WTC11 (cell line): Measurements from ENCODE around the gene ZNF221. TPM values are rescaled to one million over a fixed set of nuclear protein-coding genes. Genes with fewer than 3 reads are reported as not detected.

Source experiments
- ATAC-seq: fragments of 200-7000 bp; cut with Tn5 transposase; 2 replicates; pipeline ENCODE4 v1.10.0; 2021; ENCODE audit warnings: mild to moderate bottlenecking, moderate library complexity
- CTCF ChIA-PET: fragments of 300-600 bp; sonication (Branson Sonifier 250); formaldehyde crosslinking; loops from one replicate; lab custom pipeline; 2021; ENCODE audit warnings: antibody characterized with exemption; lab: Charles Lee
- POLR2A ChIA-PET: fragments of 350-600 bp; sonication (Branson Sonifier 250); formaldehyde crosslinking; loops from one replicate; lab custom pipeline; 2021; ENCODE audit warnings: antibody characterized with exemption; lab: Charles Lee
- DNase-seq: peaks from one replicate; pipeline ENCODE4 v3.0.0; 2021; ENCODE audit warnings: low spot score
- H3K27ac Mint-ChIP-seq: 2 replicates; pipeline ENCODE4 v1.8.0; 2021; ENCODE audit warnings: mixed read lengths
- H3K27me3 Mint-ChIP-seq: 2 replicates; pipeline ENCODE4 v1.8.0; 2021; ENCODE audit warnings: low read depth, mild to moderate bottlenecking, moderate library complexity, mixed read lengths
- H3K36me3 Mint-ChIP-seq: 2 replicates; pipeline ENCODE4 v1.8.0; 2021; ENCODE audit warnings: mixed read lengths
- H3K4me1 Mint-ChIP-seq: 2 replicates; pipeline ENCODE4 v1.8.0; 2022; ENCODE audit warnings: mixed read lengths
- H3K4me3 Mint-ChIP-seq: 2 replicates; pipeline ENCODE4 v1.8.0; 2021; ENCODE audit warnings: mild to moderate bottlenecking, moderate library complexity, mixed read lengths
- H3K9me3 Mint-ChIP-seq: 2 replicates; pipeline ENCODE4 v1.8.0; 2021; ENCODE audit warnings: mixed read lengths
- ARID4B ChIP-seq: sonication (generic); formaldehyde crosslinking; IDR thresholded peaks from 2 replicates; pipeline ENCODE4 v1.8.0; 2023; ENCODE audit warnings: missing genetic modification reagents, mild to moderate bottlenecking, borderline replicate concordance
- CBFB ChIP-seq: sonication (generic); formaldehyde crosslinking; IDR thresholded peaks from 2 replicates; pipeline ENCODE4 v1.8.1; 2022; ENCODE audit warnings: mild to moderate bottlenecking, low read depth, missing genetic modification reagents
- ERG ChIP-seq: fragments of 250-450 bp; sonication (Bioruptor Pico); IDR thresholded peaks from 2 replicates; pipeline ENCODE4 v1.8.0; 2021; ENCODE audit warnings: mild to moderate bottlenecking
- FOXK1 ChIP-seq: sonication (generic); formaldehyde crosslinking; IDR thresholded peaks from 2 replicates; pipeline ENCODE4 v1.8.0; 2022; ENCODE audit warnings: mild to moderate bottlenecking, moderate library complexity, missing genetic modification reagents
- GTF2I ChIP-seq: fragments of 250-450 bp; sonication (Bioruptor Pico); conservative IDR thresholded peaks from 2 replicates; pipeline ENCODE4 v1.4.0; 2021; ENCODE audit warnings: mild to moderate bottlenecking
- MAX ChIP-seq: sonication (generic); formaldehyde crosslinking; IDR thresholded peaks from 2 replicates; pipeline ENCODE4 v1.8.0; 2022; ENCODE audit warnings: mild to moderate bottlenecking, missing genetic modification reagents
- MXD4 ChIP-seq: fragments of 250-450 bp; sonication (Bioruptor Pico); IDR thresholded peaks from 2 replicates; pipeline ENCODE4 v1.8.0; 2021; ENCODE audit warnings: mild to moderate bottlenecking, moderate library complexity, borderline replicate concordance
- NR3C1 ChIP-seq: sonication (generic); formaldehyde crosslinking; conservative IDR thresholded peaks from 2 replicates; pipeline ENCODE4 v1.8.1; 2023; ENCODE audit warnings: low read depth, mild to moderate bottlenecking, missing genetic modification reagents
- RELA ChIP-seq: sonication (generic); formaldehyde crosslinking; IDR thresholded peaks from 2 replicates; pipeline ENCODE4 v1.8.1; 2022; ENCODE audit warnings: missing genetic modification reagents, mild to moderate bottlenecking, borderline replicate concordance
- SMAD4 ChIP-seq: sonication (generic); formaldehyde crosslinking; IDR thresholded peaks from 2 replicates; pipeline ENCODE4 v1.8.0; 2022; ENCODE audit warnings: mild to moderate bottlenecking, missing genetic modification reagents
- TCF7 ChIP-seq: sonication (generic); formaldehyde crosslinking; IDR thresholded peaks from 2 replicates; pipeline ENCODE4 v1.8.0; 2022; ENCODE audit warnings: mild to moderate bottlenecking, low read depth, missing genetic modification reagents, moderate library complexity
- USF1 ChIP-seq: sonication (generic); formaldehyde crosslinking; IDR thresholded peaks from 2 replicates; pipeline ENCODE4 v1.8.0; 2022; ENCODE audit warnings: mild to moderate bottlenecking, missing genetic modification reagents
- ZNF138 ChIP-seq: sonication (generic); formaldehyde crosslinking; conservative IDR thresholded peaks from 2 replicates; pipeline ENCODE4 v1.8.1; 2022; ENCODE audit warnings: mild to moderate bottlenecking, moderate library complexity, missing genetic modification reagents
- ZNF263 ChIP-seq: sonication (generic); formaldehyde crosslinking; IDR thresholded peaks from 2 replicates; pipeline ENCODE4 v1.8.1; 2022; ENCODE audit warnings: low read depth, mild to moderate bottlenecking, moderate library complexity, missing genetic modification reagents
- ZNF532 ChIP-seq: fragments of 250-450 bp; sonication (Bioruptor Pico); IDR thresholded peaks from 2 replicates; pipeline ENCODE4 v1.9.0; 2021; ENCODE audit warnings: mild to moderate bottlenecking, borderline replicate concordance
- total RNA-seq: library from RNA; stranded (reverse); gene quantifications from 3 replicates; pipeline ENCODE4 v1.2.3, GENCODE V29; 2021

Gene ZNF221
- total RNA-seq, 1 experiment from 2014 or later: 7.6 TPM

- H3K36me3 Mint-ChIP-seq: peaks cover 41% of the 10 kb centered on the region
- POLR2A ChIA-PET: no interaction called here
Observed at GRCh38 chr19:43956827-43957226, 5.8 kb downstream of the ZNF221 start.

GRCh38 chr19:43957891-43958290 lies 6.9 kb downstream of the ZNF221 start:
- Mint-ChIP-seq H3K4me3 (no peak overlapping the region), H3K27ac (no peak overlapping the region), H3K36me3 (peaks cover 48% of the 10 kb centered on the region), H3K9me3 (peaks cover 77% of the 10 kb centered on the region), H3K4me1 (no peaks in the 10 kb centered on the region), H3K27me3 (no peaks in the 10 kb centered on the region)
- CTCF ChIA-PET: no interaction called here
- POLR2A ChIA-PET: no interaction called here
- no peak for ATAC-seq
- no peak for TF ChIP-seq USF1 (CRISPR knock-in tag)
- no peak for TF ChIP-seq ARID4B
- TF ChIP-seq ZNF138: no peak
- DNase-seq: no peak

More at GRCh38 chr19:43956827-43957226, 5.8 kb downstream of the ZNF221 start:
- DNase-seq: no peak
- no peak for ATAC-seq
- peaks cover 3% of the 10 kb centered on the region; the same call in 1 of the 2 replicates for H3K4me1 Mint-ChIP-seq
- peaks cover 70% of the 10 kb centered on the region for H3K9me3 Mint-ChIP-seq
- CTCF ChIA-PET: no interaction called here
- H3K27ac Mint-ChIP-seq: no peak overlapping the region
- TF ChIP-seq MAX (CRISPR knock-in tag) (no peak), ZNF263 (CRISPR knock-in tag) (no peak), CBFB (CRISPR knock-in tag) (no peak), MXD4 (CRISPR knock-in tag) (no peak), RELA (CRISPR knock-in tag) (no peak), TCF7 (CRISPR knock-in tag) (no peak), ERG (CRISPR knock-in tag) (no peak), GTF2I (CRISPR knock-in tag) (no peak), NR3C1 (CRISPR knock-in tag) (no peak), SMAD4 (CRISPR knock-in tag) (no peak), ZNF532 (CRISPR knock-in tag) (no peak), FOXK1 (no peak)
- H3K27me3 Mint-ChIP-seq: no peaks in the 10 kb centered on the region
- no peak overlapping the region for H3K4me3 Mint-ChIP-seq
